Left renal pelvis (tissue), 4 donors: Measurements from ENCODE around the gene CNGA2. TPM values are rescaled to one million over a fixed set of nuclear protein-coding genes. Genes with fewer than 3 reads are reported as not detected.

ENCODE experiments used
- DNase-seq, 4 donors: peaks; one replicate each; pipeline ENCODE4 v3.0.0-alpha.2; 2013; ENCODE audit warnings: low read depth in 4 of 4, low spot score in 3 of 4
- polyA plus RNA-seq, 4 donors: library from polyadenylated mRNA; unstranded; fragments of 120-200 nt; gene quantifications; one replicate each; pipeline ENCODE4 v1.2.1, GENCODE V29; 2013; ENCODE audit not compliant: insufficient read length in 4 of 4

The CNGA2 gene
- polyA plus RNA-seq, 4 donors = not detected

DNA sequence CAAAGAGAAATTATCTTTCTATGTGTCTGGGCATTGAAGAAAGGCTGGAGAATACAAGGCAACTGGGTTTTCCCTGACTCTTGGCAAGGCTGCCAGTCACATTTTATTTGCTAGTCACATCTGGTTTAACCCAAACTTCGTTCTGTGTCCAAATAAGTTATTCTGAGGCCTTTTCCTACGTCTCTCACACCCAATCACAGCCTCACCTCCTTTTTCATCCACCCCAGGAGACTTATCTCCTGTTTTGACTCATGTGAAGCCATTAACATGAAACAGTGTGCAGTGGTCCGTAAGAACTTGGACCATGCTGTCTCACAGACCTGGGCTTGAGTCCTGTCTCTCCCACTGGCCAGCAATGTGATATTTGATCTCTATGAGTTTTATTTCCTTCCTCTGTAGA, 59.3 kb downstream of the CNGA2 start:
- DNase-seq = no peak

Other genes with a start within 250 kb of the CNGA2 start
- gene PASD1, start 171.1 kb upstream of the CNGA2 start, polyA plus RNA-seq = not detected
- 10 to 100 TPM in 1 of 4 donors, 1 to 10 TPM in 3; 5.3 to 20.4 (median 8.9) TPM for gene PRRG3, start 39.3 kb upstream of the CNGA2 start, polyA plus RNA-seq
- gene FATE1, start 18.7 kb upstream of the CNGA2 start, polyA plus RNA-seq = under 1 TPM in 1 of 4 donors, not detected in 3; 0.31 TPM
- gene MAGEA4, start 178.1 kb downstream of the CNGA2 start, polyA plus RNA-seq = not detected
- gene GABRE, start 239.9 kb downstream of the CNGA2 start, polyA plus RNA-seq = 1 to 10 TPM; 5.9 to 9.6 (median 7.9) TPM